ENCODE data around the gene ASCC3. TPM values are rescaled to one million over a fixed set of nuclear protein-coding genes. Genes with fewer than 3 reads are reported as not detected.

ASCC3 gene
- polyA plus RNA-seq, 2 of the 4 experiments (the other 2 are of a cell fraction) = 17.4 to 35.3 TPM

GRCh38 chr6:100503043-100503705 is 378.0 kb downstream of the ASCC3 start:
- no peak for DNase-seq (ENCODE audit: low read depth in 1 of 2, low spot score in 1 of 2)
- no peak for ATAC-seq
- no peaks in the 10 kb centered on the region for H3K9me3 ChIP-seq
- H3K4me2 ChIP-seq = no peak overlapping the region
- CTCF ChIA-PET = interaction anchor here (0.6 to 0.7 kb wide), 4 partner anchors 9 to 664 kb away, joined by 3 to 4 read pairs (median 3); no protein-coding TSS in a partner anchor
- H3K27ac ChIP-seq = no peak overlapping the region
- H3K4me1 ChIP-seq = peaks cover 23% of the 10 kb centered on the region; the same call in 2 of the 3 replicates
- POLR2A ChIA-PET = interaction anchor here (0.7 kb wide), 1 partner anchor 964 kb away, joined by 3 read pairs; no protein-coding TSS in a partner anchor
- no peak for FAIRE-seq
- TF ChIP-seq ZFP36 (IDR thresholded peaks at IDR 0.05; ENCODE audit: borderline replicate concordance, partially characterized antibody) (no peak), CBX8 (IDR thresholded peaks at IDR 0.05) (no peak), FOSL2 (IDR thresholded peaks at IDR 0.05) (no peak), FOSL2 (CRISPR knock-in tag; IDR thresholded peaks at IDR 0.05) (no peak), HOXA7 (CRISPR knock-in tag; IDR thresholded peaks at IDR 0.05) (no peak), KDM5A (IDR thresholded peaks at IDR 0.05) (no peak), CBX2 (IDR thresholded peaks at IDR 0.05; ENCODE audit: borderline replicate concordance, low read depth) (no peak), POLR2AphosphoS2 (conservative IDR thresholded peaks at IDR 0.05; ENCODE audit: low read length) (no peak), ESRRA (IDR thresholded peaks at IDR 0.05; ENCODE audit: borderline replicate concordance, low read length) (no peak), CHD2 (IDR thresholded peaks at IDR 0.05; ENCODE audit: low read length, partially characterized antibody) (no peak)
- H3K4me3 ChIP-seq = no peak overlapping the region

- ChIA-PET POLR2A (no interaction called here), CTCF (interaction anchor here (0.6 to 1.0 kb wide), 4 partner anchors 9 to 386 kb away, joined by 3 to 4 read pairs (median 3); no protein-coding TSS in a partner anchor)
- Histone ChIP-seq H3K9me3 (no peaks in the 10 kb centered on the region), H3K4me2 (no peak overlapping the region), H3K4me1 (peaks cover 3% of the 10 kb centered on the region; the same call in 1 of the 3 replicates), H3K4me3 (no peak overlapping the region), H3K27ac (no peak overlapping the region)
- no peak for TF ChIP-seq EP300 (IDR thresholded peaks at IDR 0.05)
- TF ChIP-seq USF2 (IDR thresholded peaks at IDR 0.05) = no peak
- TF ChIP-seq ZC3H11A (IDR thresholded peaks at IDR 0.05) = no peak
- TF ChIP-seq GATA3 (IDR thresholded peaks at IDR 0.05; ENCODE audit: borderline replicate concordance) = no peak
- TF ChIP-seq HOXA7 (CRISPR knock-in tag; IDR thresholded peaks at IDR 0.05) = no peak
- TF ChIP-seq FOXS1 (CRISPR knock-in tag; IDR thresholded peaks at IDR 0.05) = no peak
- TF ChIP-seq ZNF302 (CRISPR knock-in tag; IDR thresholded peaks at IDR 0.05) = no peak
- TF ChIP-seq TFCP2L1 (CRISPR knock-in tag; IDR thresholded peaks at IDR 0.05) = no peak
- no peak for TF ChIP-seq KDM1A (IDR thresholded peaks at IDR 0.05; ENCODE audit: low read depth)
- no peak for TF ChIP-seq HOXB13 (CRISPR knock-in tag; IDR thresholded peaks at IDR 0.05; ENCODE audit: low read depth)
- no peak for TF ChIP-seq RARB (CRISPR knock-in tag; IDR thresholded peaks at IDR 0.05)
- TF ChIP-seq RFX5 (IDR thresholded peaks at IDR 0.05) = no peak
- no peak for TF ChIP-seq POLR2A (IDR thresholded peaks at IDR 0.05; ENCODE audit: low read length)
- ATAC-seq (no peak), DNase-seq (ENCODE audit: low read depth in 1 of 2, low spot score in 1 of 2) (no peak), FAIRE-seq (no peak)
- WGBS (ENCODE audit: missing lambda C conversion rate) = 71% methylated on average over 6 of the region's 6 CpGs
Measured at GRCh38 chr6:100493206-100493888, 387.8 kb downstream of the ASCC3 start.

- Histone ChIP-seq H3K4me3 (no peak overlapping the region), H3K4me2 (no peak overlapping the region), H3K4me1 (peaks cover 3% of the 10 kb centered on the region; the same call in 1 of the 3 replicates), H3K9me3 (no peaks in the 10 kb centered on the region), H3K27ac (no peak overlapping the region)
- ATAC-seq (no peak), FAIRE-seq (no peak), DNase-seq (ENCODE audit: low read depth in 1 of 2, low spot score in 1 of 2) (no peak)
- ChIA-PET POLR2A (no interaction called here), CTCF (interaction anchor here (1.0 kb wide), 1 partner anchor 12 kb away, joined by 3 read pairs; no protein-coding TSS in a partner anchor)
- 68% methylated on average over 13 of the region's 13 CpGs for WGBS (ENCODE audit: missing lambda C conversion rate)
- no peak for TF ChIP-seq ZSCAN20 (CRISPR knock-in tag; IDR thresholded peaks at IDR 0.05)
- no peak for TF ChIP-seq RARB (CRISPR knock-in tag; IDR thresholded peaks at IDR 0.05)
- no peak for TF ChIP-seq RAD21 (conservative IDR thresholded peaks at IDR 0.05 in 1 of 2, IDR thresholded peaks at IDR 0.05 in 1 of 2)
- no peak for TF ChIP-seq FOSL2 (IDR thresholded peaks at IDR 0.05)
- TF ChIP-seq FOSL2 (CRISPR knock-in tag; IDR thresholded peaks at IDR 0.05) = no peak
- no peak for TF ChIP-seq ZFP36 (IDR thresholded peaks at IDR 0.05; ENCODE audit: borderline replicate concordance, partially characterized antibody)
- no peak for TF ChIP-seq NPAS2 (CRISPR knock-in tag; IDR thresholded peaks at IDR 0.05; ENCODE audit: borderline replicate concordance)
- TF ChIP-seq NR3C1 (IDR thresholded peaks at IDR 0.05) = no peak
- no peak for TF ChIP-seq HDAC2 (IDR thresholded peaks at IDR 0.05)
- TF ChIP-seq HMGXB4 (CRISPR knock-in tag; IDR thresholded peaks at IDR 0.05; ENCODE audit: borderline replicate concordance) = no peak
- TF ChIP-seq KDM1A (IDR thresholded peaks at IDR 0.05; ENCODE audit: low read depth) = no peak
- no peak for TF ChIP-seq TFCP2L1 (CRISPR knock-in tag; IDR thresholded peaks at IDR 0.05)
- no peak for TF ChIP-seq MAFK (IDR thresholded peaks at IDR 0.05; ENCODE audit: partially characterized antibody)
- TF ChIP-seq CHD2 (IDR thresholded peaks at IDR 0.05; ENCODE audit: low read length, partially characterized antibody) = no peak
- no peak for TF ChIP-seq JUN (IDR thresholded peaks at IDR 0.05)
- no peak for TF ChIP-seq NFE2L2 (conservative IDR thresholded peaks at IDR 0.05; ENCODE audit: low read length)
- no peak for TF ChIP-seq TP53 (CRISPR knock-in tag; IDR thresholded peaks at IDR 0.05)
- no peak for TF ChIP-seq POLR2AphosphoS2 (conservative IDR thresholded peaks at IDR 0.05; ENCODE audit: low read length)
Measured at GRCh38 chr6:100491952-100492670, 389.0 kb downstream of the ASCC3 start.
